Motor neuron (in vitro differentiated cells): ENCODE data around the gene CCDC12. TPM values are rescaled to one million over a fixed set of nuclear protein-coding genes. Genes with fewer than 3 reads are reported as not detected.

ENCODE experiments used
- ATAC-seq, 8 experiments: fragments of 200-7000 bp; cut with Tn5 transposase; replicated peaks in 6 of 8; 2 replicates each; pipeline ENCODE4 v1.8.0; 2021; ENCODE audit warnings: mild to moderate bottlenecking in 8 of 8, moderate library complexity in 8 of 8
- H3K27ac ChIP-seq, 2 donors: fragments of 250-450 bp; sonication (Bioruptor Pico); 2 replicates each; pipeline ENCODE4 v1.9.0; 2021; ENCODE audit warnings: antibody characterized with exemption in 2 of 2, mild to moderate bottlenecking in 2 of 2, moderate library complexity in 1 of 2
- H3K4me1 ChIP-seq, 2 donors: fragments of 250-450 bp; sonication (Bioruptor Pico); replicated peaks in 1 of 2; 2 replicates each; pipeline ENCODE4 v1.6.1; 2021; ENCODE audit warnings: antibody characterized with exemption in 2 of 2, mild to moderate bottlenecking in 2 of 2, moderate library complexity in 1 of 2
- H3K4me3 ChIP-seq, 5 donors: fragments of 250-450 bp; sonication (Bioruptor Pico); 2 replicates each; pipeline ENCODE4 v1.9.0; 2021; ENCODE audit warnings: antibody characterized with exemption in 5 of 5, mild to moderate bottlenecking in 5 of 5, moderate library complexity in 4 of 5
- WGBS, 10 experiments: fragments of 450-650 bp; shearing (Covaris generic); methylation state at CpG; one replicate each; pipeline ENCODE4 v1.0.0; 2022; 5-methylcytosine and 5-hydroxymethylcytosine counted together
- in situ Hi-C, 9 experiments: fragments of 400-800 bp; cut with MboI; loops; one replicate each; pipeline ENCODE4 v1.15.0; 2021; ENCODE audit warnings: low sequenced_read_pairs in 9 of 9, low pct_unique_long_range_greater_than_20kb in 2 of 9; ENCODE audit not compliant: unreplicated experiment in 9 of 9
- total RNA-seq, 8 experiments: library from RNA; unstranded; fragments of 300-600 nt; gene quantifications; 2 replicates each; pipeline versions ENCODE4 v1.2.3 to v1.2.4, GENCODE V29; 2022

The CCDC12 gene
- total RNA-seq, 8 experiments from 2014 or later, result 47.1 to 65.4 (median 53.0) TPM

DNA sequence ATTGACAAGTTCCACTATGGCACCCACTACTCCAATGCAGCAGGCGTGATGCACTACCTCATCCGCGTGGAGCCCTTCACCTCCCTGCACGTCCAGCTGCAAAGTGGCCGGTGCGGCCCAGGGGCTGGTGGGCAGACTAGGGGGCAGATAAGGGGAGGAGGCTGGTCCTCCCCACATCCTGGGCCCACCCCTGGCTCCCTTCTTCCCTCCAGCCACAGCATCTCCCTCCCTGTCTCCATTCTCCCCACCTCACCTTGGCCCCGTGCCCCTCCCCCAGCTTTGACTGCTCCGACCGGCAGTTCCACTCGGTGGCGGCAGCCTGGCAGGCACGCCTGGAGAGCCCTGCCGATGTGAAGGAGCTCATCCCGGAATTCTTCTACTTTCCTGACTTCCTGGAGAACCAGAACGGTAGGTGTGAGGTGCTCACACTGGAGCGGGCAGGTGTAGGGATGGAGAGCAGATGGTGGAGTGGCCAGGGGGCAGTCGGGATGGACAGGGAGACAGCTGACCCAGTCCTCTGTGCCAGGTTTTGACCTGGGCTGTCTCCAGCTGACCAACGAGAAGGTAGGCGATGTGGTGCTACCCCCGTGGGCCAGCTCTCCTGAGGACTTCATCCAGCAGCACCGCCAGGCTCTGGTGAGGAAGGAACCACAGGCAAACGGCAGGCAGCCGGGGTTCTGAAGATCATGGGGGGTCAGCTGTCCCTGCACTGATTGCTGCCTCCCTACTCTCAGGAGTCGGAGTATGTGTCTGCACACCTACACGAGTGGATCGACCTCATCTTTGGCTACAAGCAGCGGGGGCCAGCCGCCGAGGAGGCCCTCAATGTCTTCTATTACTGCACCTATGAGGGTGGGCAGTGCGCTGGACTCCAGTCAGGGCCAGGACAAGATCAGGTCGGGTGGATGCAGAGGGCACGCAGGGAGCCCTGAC, 28.9 kb upstream of the CCDC12 start:
- 73 to 97% (median 83%) methylated on average over 1 to 9 of the region's 32 CpGs; no CpG with 5 or more reads in 3 of the 10 experiments for WGBS, 10 experiments
- in situ Hi-C loops, result no loop called here
- no peak for ATAC-seq
- Histone ChIP-seq H3K4me1 (peaks cover 7% of the 10 kb centered on the region in 2 donors), H3K27ac (no peak overlapping the region), H3K4me3 (no peak overlapping the region)

GRCh38 chr3:47004369-47005211, 28.0 kb upstream of the CCDC12 start:
- no peak overlapping the region for H3K27ac ChIP-seq
- in situ Hi-C loops, result no loop called here
- no peak for ATAC-seq
- WGBS, 10 experiments, result 40 to 100% (median 100%) methylated on average over 1 to 7 of the region's 17 CpGs; no CpG with 5 or more reads in 6 of the 10 experiments
- no peak overlapping the region for H3K4me3 ChIP-seq
- H3K4me1 ChIP-seq, result peaks cover under 1 to 4% of the 10 kb centered on the region in 2 donors

- in situ Hi-C loops, result no loop called here
- 73 to 96% (median 90%) methylated on average over 3 to 16 of the region's 27 CpGs; no CpG with 5 or more reads in 7 of the 10 experiments for WGBS, 10 experiments
Observed at GRCh38 chr3:47003461-47004368, 27.2 kb upstream of the CCDC12 start.

GRCh38 chr3:47003056-47003410, 26.5 kb upstream of the CCDC12 start:
- no peak for ATAC-seq
- no peaks in the 10 kb centered on the region for H3K4me1 ChIP-seq
- H3K4me3 ChIP-seq, result no peak overlapping the region
- in situ Hi-C loops, result no loop called here
- 78 to 82% (median 80%) methylated on average over 1 to 9 of the region's 10 CpGs; no CpG with 5 or more reads in 7 of the 10 experiments for WGBS, 10 experiments
- no peak overlapping the region for H3K27ac ChIP-seq

More at GRCh38 chr3:47003461-47004368, 27.2 kb upstream of the CCDC12 start:
- Histone ChIP-seq H3K4me3 (no peak overlapping the region), H3K27ac (no peak overlapping the region), H3K4me1 (peaks cover 0 to 3% of the 10 kb centered on the region in 2 donors)
- ATAC-seq, result no peak

- ATAC-seq, result no peak
Observed at GRCh38 chr3:47002171-47003055, 25.9 kb upstream of the CCDC12 start.

GRCh38 chr3:47001731-47002170, 25.2 kb upstream of the CCDC12 start:
- no peak for ATAC-seq
- in situ Hi-C loops, result no loop called here
- Histone ChIP-seq H3K27ac (no peak overlapping the region), H3K4me3 (no peak overlapping the region), H3K4me1 (no peaks in the 10 kb centered on the region)
- WGBS, 10 experiments, result 95 to 100% (median 100%) methylated on average over 1 to 6 of the region's 16 CpGs; no CpG with 5 or more reads in 6 of the 10 experiments

More at GRCh38 chr3:47002171-47003055, 25.9 kb upstream of the CCDC12 start:
- no peak overlapping the region for H3K27ac ChIP-seq
- H3K4me3 ChIP-seq, result no peak overlapping the region
- in situ Hi-C loops, result no loop called here
- 60 to 88% (median 78%) methylated on average over 3 to 8 of the region's 35 CpGs; no CpG with 5 or more reads in 6 of the 10 experiments for WGBS, 10 experiments
- no peaks in the 10 kb centered on the region for H3K4me1 ChIP-seq

DNA sequence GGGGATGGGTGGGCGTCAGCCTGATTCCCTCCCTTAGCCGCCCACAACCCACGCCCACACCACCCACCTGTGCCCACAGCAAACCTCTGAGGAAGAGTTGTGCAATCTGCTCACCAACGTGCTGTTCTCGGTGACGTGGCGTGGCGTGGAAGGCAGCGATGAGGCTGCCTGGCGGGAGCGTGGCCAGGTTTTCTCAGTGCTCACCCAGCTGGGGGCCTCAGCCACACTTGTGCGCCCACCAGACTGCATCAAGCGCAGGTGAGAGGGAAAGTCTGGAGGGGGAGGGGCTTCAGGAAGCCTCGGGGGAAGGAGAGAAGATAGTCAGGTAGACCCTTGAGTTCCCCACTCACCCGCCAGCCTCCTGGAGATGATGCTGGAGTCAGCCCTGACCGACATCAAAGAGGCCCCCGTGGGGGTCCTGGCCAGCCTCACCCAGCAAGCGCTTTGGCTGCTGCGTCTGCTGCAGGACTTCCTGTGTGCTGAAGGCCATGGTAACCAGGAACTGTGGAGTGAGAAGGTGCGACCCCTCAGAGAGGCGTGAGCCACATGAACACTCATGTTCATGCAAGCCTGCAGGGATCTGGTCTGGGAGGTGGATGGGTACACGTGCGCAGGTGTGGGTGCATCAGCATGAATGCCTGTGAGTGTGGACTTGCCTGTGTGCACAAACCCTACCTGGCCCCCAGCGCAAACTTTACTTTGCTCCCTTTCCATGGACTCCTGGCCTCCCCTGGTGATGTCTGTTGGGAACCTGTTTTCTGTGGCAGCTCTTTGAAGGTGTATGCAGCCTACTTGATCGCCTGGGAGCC, 24.6 kb upstream of the CCDC12 start:
- WGBS, 10 experiments, result 80 to 100% (median 94%) methylated on average over 1 to 7 of the region's 25 CpGs; no CpG with 5 or more reads in 5 of the 10 experiments
- Histone ChIP-seq H3K27ac (no peak overlapping the region), H3K4me3 (no peak overlapping the region), H3K4me1 (no peaks in the 10 kb centered on the region)
- ATAC-seq, result no peak
- in situ Hi-C loops, result no loop called here

GRCh38 chr3:47000198-47000815, 23.8 kb upstream of the CCDC12 start:
- peak in 4 of 8 experiments; percentile 9 to 63 (median 48) for ATAC-seq
- Histone ChIP-seq H3K4me1 (no peaks in the 10 kb centered on the region), H3K4me3 (no peak overlapping the region), H3K27ac (no peak overlapping the region)
- in situ Hi-C loops, result no loop called here
- no CpG with 5 or more reads among the region's 10 CpGs for WGBS, 10 experiments

DNA sequence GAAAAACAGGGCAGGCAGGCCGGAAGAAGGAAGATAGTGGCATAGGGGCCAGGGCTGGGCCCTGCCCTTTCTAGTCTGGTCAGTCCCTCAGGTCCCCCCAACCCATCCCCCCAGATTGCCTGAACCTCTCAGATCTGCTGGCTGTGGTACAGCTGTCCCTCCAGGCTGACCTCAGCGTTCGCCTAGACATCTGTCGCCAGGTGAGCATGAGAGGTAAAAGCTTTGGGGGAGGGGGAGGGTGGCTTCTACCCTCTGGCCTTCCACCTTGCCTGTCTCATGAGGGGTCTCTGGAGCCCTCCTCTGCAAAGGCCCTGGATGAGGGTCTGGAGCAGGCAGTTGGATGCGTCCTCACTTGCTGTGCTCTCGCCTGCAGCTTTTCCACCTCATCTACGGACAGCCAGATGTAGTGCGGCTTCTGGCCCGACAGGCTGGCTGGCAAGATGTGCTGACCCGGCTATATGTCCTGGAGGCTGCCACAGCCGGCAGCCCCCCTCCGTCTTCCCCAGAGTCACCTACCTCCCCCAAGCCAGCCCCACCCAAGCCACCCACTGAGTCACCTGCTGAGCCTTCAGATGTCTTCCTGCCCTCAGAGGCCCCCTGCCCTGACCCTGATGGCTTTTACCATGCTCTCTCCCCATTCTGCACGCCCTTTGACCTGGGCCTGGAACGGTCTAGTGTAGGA, 23.1 kb upstream of the CCDC12 start:
- ATAC-seq, result no peak
- Histone ChIP-seq H3K27ac (no peak overlapping the region), H3K4me1 (no peaks in the 10 kb centered on the region), H3K4me3 (no peak overlapping the region)
- in situ Hi-C loops, result no loop called here
- WGBS, 10 experiments, result 90 to 100% (median 100%) methylated on average over 1 to 2 of the region's 14 CpGs; no CpG with 5 or more reads in 7 of the 10 experiments

DNA sequence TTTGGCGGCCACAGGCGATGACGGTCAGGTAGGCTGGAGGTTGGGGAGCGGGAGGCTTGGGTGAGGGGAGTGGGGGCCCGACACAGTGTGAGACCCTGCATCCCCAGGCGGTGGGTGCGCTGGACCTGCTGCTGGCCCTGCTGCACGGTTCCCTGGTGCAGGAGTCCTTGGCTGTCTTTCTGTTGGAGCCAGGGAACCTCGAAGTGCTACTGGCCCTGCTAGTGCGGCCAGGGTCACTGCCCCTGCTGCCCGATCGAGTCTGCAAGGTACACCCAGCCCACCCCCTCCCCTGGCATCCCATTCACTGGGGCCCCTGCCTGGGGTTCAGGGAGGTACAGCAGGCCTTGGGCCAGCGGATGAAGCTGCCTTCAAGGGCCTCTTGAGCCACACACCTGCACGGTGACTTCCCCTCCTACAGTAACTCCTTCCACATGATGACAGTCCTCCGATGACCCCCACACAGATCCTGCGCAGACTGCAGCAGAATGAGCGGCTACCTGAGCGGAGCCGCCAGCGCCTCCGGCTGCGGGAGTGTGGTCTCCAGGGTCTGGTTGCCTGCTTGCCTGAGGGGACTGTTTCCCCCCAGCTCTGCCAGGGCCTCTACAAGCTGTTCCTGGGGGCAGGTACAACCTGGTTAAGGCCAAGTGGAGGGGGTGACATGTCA, 22.4 kb upstream of the CCDC12 start:
- Histone ChIP-seq H3K27ac (no peak overlapping the region), H3K4me1 (no peaks in the 10 kb centered on the region), H3K4me3 (no peak overlapping the region)
- WGBS, 10 experiments, result 100% methylated on average over 1 of the region's 22 CpGs; no CpG with 5 or more reads in 9 of the 10 experiments
- ATAC-seq, result peak in 6 of 8 experiments; percentile 3 to 22 (median 10)
- in situ Hi-C loops, result no loop called here
